ENCODE data around the gene HSFX1. TPM values are rescaled to one million over a fixed set of nuclear protein-coding genes. Genes with fewer than 3 reads are reported as not detected.

The HSFX1 gene
- total and polyA plus RNA-seq, 4 donors, result 1.3 to 3.5 (median 2.1) TPM

- WGBS, 2 donors, result 75 to 85% methylated on average over 6 of the region's 6 CpGs
- DNase-seq, result no peak
- Histone ChIP-seq H3K4me3 (ENCODE audit: low read length in 2 of 2) (no peak overlapping the region), H3K36me3 (ENCODE audit: control insufficient read depth in 1 of 2, insufficient read depth in 2 of 2, low read length in 1 of 2) (no peaks in the 10 kb centered on the region), H3K27ac (ENCODE audit: low read depth in 1 of 2, low read length in 2 of 2) (no peak overlapping the region), H3K27me3 (ENCODE audit: control insufficient read depth in 1 of 2, insufficient read depth in 2 of 2, low read length in 1 of 2) (no peaks in the 10 kb centered on the region), H3K9me3 (ENCODE audit: control insufficient read depth, low read length) (no peaks in the 10 kb centered on the region), H3K4me1 (ENCODE audit: control insufficient read depth in 1 of 2, insufficient read depth in 2 of 2, low read length in 2 of 2) (no peaks in the 10 kb centered on the region)
- no peak for ATAC-seq (ENCODE audit: low FRiP score)
- intact Hi-C loops (cut with DNase I), result no loop called here
These were observed 25.3 kb downstream of the HSFX1 start for GRCh38 chrX:149799095-149799714.

- Histone ChIP-seq H3K4me1 (ENCODE audit: control insufficient read depth in 1 of 2, insufficient read depth in 2 of 2, low read length in 2 of 2) (no peaks in the 10 kb centered on the region), H3K9me3 (ENCODE audit: control insufficient read depth, low read length) (no peaks in the 10 kb centered on the region), H3K27me3 (ENCODE audit: control insufficient read depth in 1 of 2, insufficient read depth in 2 of 2, low read length in 1 of 2) (no peaks in the 10 kb centered on the region), H3K36me3 (ENCODE audit: control insufficient read depth in 1 of 2, insufficient read depth in 2 of 2, low read length in 1 of 2) (no peaks in the 10 kb centered on the region), H3K4me3 (ENCODE audit: low read length in 2 of 2) (no peak overlapping the region), H3K27ac (ENCODE audit: low read depth in 1 of 2, low read length in 2 of 2) (no peak overlapping the region)
- 48 to 60% methylated on average over 3 of the region's 3 CpGs for WGBS, 2 donors
- DNase-seq (no peak), ATAC-seq (ENCODE audit: low FRiP score) (no peak)
- intact Hi-C loops (cut with DNase I), result no loop called here
These were observed 26.1 kb downstream of the HSFX1 start for GRCh38 chrX:149799938-149800337.

GRCh38 chrX:149803458-149804062, 29.7 kb downstream of the HSFX1 start:
- DNase-seq (no peak), ATAC-seq (ENCODE audit: low FRiP score) (no peak)
- 78 to 91% methylated on average over 10 of the region's 10 CpGs for WGBS, 2 donors
- intact Hi-C loops (cut with DNase I), result no loop called here
- H3K9me3 ChIP-seq (ENCODE audit: control insufficient read depth, low read length), result no peaks in the 10 kb centered on the region
- H3K27ac ChIP-seq (ENCODE audit: low read depth in 1 of 2, low read length in 2 of 2), result no peak overlapping the region
- no peaks in the 10 kb centered on the region for H3K4me1 ChIP-seq (ENCODE audit: control insufficient read depth in 1 of 2, insufficient read depth in 2 of 2, low read length in 2 of 2)
- H3K4me3 ChIP-seq (ENCODE audit: low read length in 2 of 2), result no peak overlapping the region
- H3K27me3 ChIP-seq (ENCODE audit: control insufficient read depth in 1 of 2, insufficient read depth in 2 of 2, low read length in 1 of 2), result no peaks in the 10 kb centered on the region
- H3K36me3 ChIP-seq (ENCODE audit: control insufficient read depth in 1 of 2, insufficient read depth in 2 of 2, low read length in 1 of 2), result no peaks in the 10 kb centered on the region

- 76 to 87% methylated on average over 6 of the region's 6 CpGs for WGBS, 2 donors
- DNase-seq, result no peak
- no peak overlapping the region for H3K27ac ChIP-seq (ENCODE audit: low read depth in 1 of 2, low read length in 2 of 2)
- no peaks in the 10 kb centered on the region for H3K36me3 ChIP-seq (ENCODE audit: control insufficient read depth in 1 of 2, insufficient read depth in 2 of 2, low read length in 1 of 2)
- ATAC-seq (ENCODE audit: low FRiP score), result no peak
- no peak overlapping the region for H3K4me3 ChIP-seq (ENCODE audit: low read length in 2 of 2)
- intact Hi-C loops (cut with DNase I), result no loop called here
- H3K27me3 ChIP-seq (ENCODE audit: control insufficient read depth in 1 of 2, insufficient read depth in 2 of 2, low read length in 1 of 2), result no peaks in the 10 kb centered on the region
- H3K4me1 ChIP-seq (ENCODE audit: control insufficient read depth in 1 of 2, insufficient read depth in 2 of 2, low read length in 2 of 2), result no peaks in the 10 kb centered on the region
- no peaks in the 10 kb centered on the region for H3K9me3 ChIP-seq (ENCODE audit: control insufficient read depth, low read length)
These were observed 30.2 kb downstream of the HSFX1 start for GRCh38 chrX:149804102-149804501.

GRCh38 chrX:149807747-149808458, 34.0 kb downstream of the HSFX1 start:
- no peak overlapping the region for H3K27ac ChIP-seq (ENCODE audit: low read depth in 1 of 2, low read length in 2 of 2)
- no peak overlapping the region for H3K4me3 ChIP-seq (ENCODE audit: low read length in 2 of 2)
- ATAC-seq (ENCODE audit: low FRiP score) (no peak), DNase-seq (no peak)
- no peaks in the 10 kb centered on the region for H3K4me1 ChIP-seq (ENCODE audit: control insufficient read depth in 1 of 2, insufficient read depth in 2 of 2, low read length in 2 of 2)
- no peaks in the 10 kb centered on the region for H3K36me3 ChIP-seq (ENCODE audit: control insufficient read depth in 1 of 2, insufficient read depth in 2 of 2, low read length in 1 of 2)
- H3K9me3 ChIP-seq (ENCODE audit: control insufficient read depth, low read length), result no peaks in the 10 kb centered on the region
- WGBS, 2 donors, result 90 to 93% methylated on average over 12 of the region's 12 CpGs
- H3K27me3 ChIP-seq (ENCODE audit: control insufficient read depth in 1 of 2, insufficient read depth in 2 of 2, low read length in 1 of 2), result no peaks in the 10 kb centered on the region
- intact Hi-C loops (cut with DNase I), result no loop called here

GRCh38 chrX:149818652-149819051, 44.8 kb downstream of the HSFX1 start:
- Histone ChIP-seq H3K27me3 (ENCODE audit: control insufficient read depth in 1 of 2, insufficient read depth in 2 of 2, low read length in 1 of 2) (no peaks in the 10 kb centered on the region), H3K36me3 (ENCODE audit: control insufficient read depth in 1 of 2, insufficient read depth in 2 of 2, low read length in 1 of 2) (no peaks in the 10 kb centered on the region), H3K4me1 (ENCODE audit: control insufficient read depth in 1 of 2, insufficient read depth in 2 of 2, low read length in 2 of 2) (no peaks in the 10 kb centered on the region), H3K27ac (ENCODE audit: low read depth in 1 of 2, low read length in 2 of 2) (no peak overlapping the region), H3K9me3 (ENCODE audit: control insufficient read depth, low read length) (no peaks in the 10 kb centered on the region), H3K4me3 (ENCODE audit: low read length in 2 of 2) (no peak overlapping the region)
- intact Hi-C loops (cut with DNase I), result no loop called here
- WGBS, 2 donors, result 64 to 73% methylated on average over 1 of the region's 1 CpG
- ATAC-seq (ENCODE audit: low FRiP score), result no peak
- DNase-seq, result no peak

- Histone ChIP-seq H3K4me1 (ENCODE audit: control insufficient read depth in 1 of 2, insufficient read depth in 2 of 2, low read length in 2 of 2) (no peaks in the 10 kb centered on the region), H3K27ac (ENCODE audit: low read depth in 1 of 2, low read length in 2 of 2) (no peak overlapping the region), H3K9me3 (ENCODE audit: control insufficient read depth, low read length) (no peaks in the 10 kb centered on the region), H3K27me3 (ENCODE audit: control insufficient read depth in 1 of 2, insufficient read depth in 2 of 2, low read length in 1 of 2) (no peaks in the 10 kb centered on the region), H3K4me3 (ENCODE audit: low read length in 2 of 2) (no peak overlapping the region), H3K36me3 (ENCODE audit: control insufficient read depth in 1 of 2, insufficient read depth in 2 of 2, low read length in 1 of 2) (no peaks in the 10 kb centered on the region)
- intact Hi-C loops (cut with DNase I), result no loop called here
- DNase-seq (no peak), ATAC-seq (ENCODE audit: low FRiP score) (no peak)
- 42 to 49% methylated on average over 2 of the region's 2 CpGs for WGBS, 2 donors
These were observed 45.5 kb downstream of the HSFX1 start for GRCh38 chrX:149819371-149819770.

- Histone ChIP-seq H3K36me3 (ENCODE audit: control insufficient read depth in 1 of 2, insufficient read depth in 2 of 2, low read length in 1 of 2) (no peaks in the 10 kb centered on the region), H3K27me3 (ENCODE audit: control insufficient read depth in 1 of 2, insufficient read depth in 2 of 2, low read length in 1 of 2) (no peaks in the 10 kb centered on the region), H3K4me1 (ENCODE audit: control insufficient read depth in 1 of 2, insufficient read depth in 2 of 2, low read length in 2 of 2) (no peaks in the 10 kb centered on the region), H3K4me3 (ENCODE audit: low read length in 2 of 2) (no peak overlapping the region), H3K27ac (ENCODE audit: low read depth in 1 of 2, low read length in 2 of 2) (no peak overlapping the region), H3K9me3 (ENCODE audit: control insufficient read depth, low read length) (no peaks in the 10 kb centered on the region)
- DNase-seq (no peak), ATAC-seq (ENCODE audit: low FRiP score) (no peak)
- intact Hi-C loops (cut with DNase I), result no loop called here
- 4 to 8% methylated on average over 3 of the region's 3 CpGs for WGBS, 2 donors
These were observed 51.6 kb downstream of the HSFX1 start for GRCh38 chrX:149825424-149825823.

All from aorta (tissue), 5 donors.